Nephron (organoid): Measurements from ENCODE around the gene AGT.
"Not testable (repeated sequence)": the region's sequence is repeated elsewhere in the genome, so short reads cannot be mapped to it uniquely, and the experiment has no call there.

Experiments
- H3K27ac Mint-ChIP-seq, 3 experiments: 2 replicates each; pipeline ENCODE4 v1.8.0; 2020; ENCODE audit warnings: mixed read lengths in 3 of 3, mild to moderate bottlenecking in 2 of 3, moderate library complexity in 1 of 3
- H3K27me3 Mint-ChIP-seq: 2 replicates; pipeline ENCODE4 v1.8.0; 2021; ENCODE audit warnings: low read depth, mild to moderate bottlenecking, moderate library complexity, mixed read lengths
- H3K36me3 Mint-ChIP-seq: 2 replicates; pipeline ENCODE4 v1.8.0; 2020; ENCODE audit warnings: low read depth, mixed read lengths
- H3K4me1 Mint-ChIP-seq: 2 replicates; pipeline ENCODE4 v1.8.0; 2020; ENCODE audit warnings: mixed read lengths
- H3K4me3 Mint-ChIP-seq, 3 experiments: 2 replicates each; pipeline ENCODE4 v1.8.0; 2020; ENCODE audit warnings: mild to moderate bottlenecking in 3 of 3, mixed read lengths in 3 of 3, moderate library complexity in 2 of 3
- H3K9me3 Mint-ChIP-seq: 2 replicates; pipeline ENCODE4 v1.8.0; 2020; ENCODE audit warnings: mixed read lengths
- CTCF ChIP-seq, 3 experiments: fragments of 200-600 bp; sonication (generic); IDR thresholded peaks; one replicate each; pipeline ENCODE4 v1.5.0; 2021; ENCODE audit warnings: antibody characterized with exemption in 3 of 3; ENCODE audit not compliant: unreplicated experiment in 3 of 3

The AGT gene

GRCh38 chr1:230728710-230729392 is 14.9 kb upstream of the AGT start:
- no peaks in the 10 kb centered on the region for H3K27me3 Mint-ChIP-seq
- H3K9me3 Mint-ChIP-seq = peaks cover 3% of the 10 kb centered on the region
- H3K36me3 Mint-ChIP-seq = no peaks in the 10 kb centered on the region
- peak overlapping the region; percentile 13 to 77 (median 76) for H3K27ac Mint-ChIP-seq
- H3K4me1 Mint-ChIP-seq = peaks cover 53% of the 10 kb centered on the region
- H3K4me3 Mint-ChIP-seq = peak overlapping the region in 1 of 3 experiments; percentile 10
- no peak for TF ChIP-seq CTCF (IDR thresholded peaks at IDR 0.05; ENCODE audit: unreplicated experiment in 3 of 3)

GRCh38 chr1:230725256-230726012 is 11.5 kb upstream of the AGT start:
- H3K4me3 Mint-ChIP-seq = no peak overlapping the region

GRCh38 chr1:230721849-230722522 is 8.1 kb upstream of the AGT start:
- not testable (repeated sequence) for H3K27ac Mint-ChIP-seq, H3K4me3 Mint-ChIP-seq, H3K36me3 Mint-ChIP-seq, H3K27me3 Mint-ChIP-seq
- peaks cover 19% of the 10 kb centered on the region for H3K4me1 Mint-ChIP-seq
- peaks cover 14% of the 10 kb centered on the region for H3K9me3 Mint-ChIP-seq

More at GRCh38 chr1:230725256-230726012, 11.5 kb upstream of the AGT start:
- TF ChIP-seq CTCF (IDR thresholded peaks at IDR 0.05; ENCODE audit: unreplicated experiment in 3 of 3) = no peak
- Mint-ChIP-seq H3K9me3 (peaks cover 14% of the 10 kb centered on the region), H3K36me3 (peaks cover 5% of the 10 kb centered on the region), H3K27me3 (no peaks in the 10 kb centered on the region), H3K27ac (peak overlapping the region; percentile 35 to 88 (median 79)), H3K4me1 (peaks cover 44% of the 10 kb centered on the region)

DNA sequence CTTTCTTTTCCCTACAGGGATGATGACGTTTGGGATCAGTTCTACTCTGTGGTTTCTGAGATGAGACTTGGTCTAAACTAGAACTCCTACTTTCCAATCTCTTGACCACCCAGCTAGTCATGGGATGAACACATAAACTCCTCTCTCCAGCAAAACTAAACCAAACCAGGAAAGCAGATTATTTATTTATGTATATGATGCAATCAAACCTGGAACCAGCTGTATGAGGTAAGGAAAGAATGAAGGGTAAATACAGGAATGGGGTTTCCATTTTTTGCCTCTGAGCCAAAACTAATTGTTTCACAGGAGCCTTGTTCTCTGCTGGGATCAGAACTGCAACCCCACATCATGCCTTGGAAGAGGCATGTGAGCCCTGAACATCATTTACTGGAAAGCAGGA is 3.3 kb upstream of the AGT start:
- Mint-ChIP-seq H3K4me3 (no peak overlapping the region), H3K27ac (no peak overlapping the region), H3K9me3 (peaks cover 16% of the 10 kb centered on the region), H3K27me3 (no peaks in the 10 kb centered on the region), H3K4me1 (peaks cover 20% of the 10 kb centered on the region), H3K36me3 (peaks cover 8% of the 10 kb centered on the region)
- no peak for TF ChIP-seq CTCF (IDR thresholded peaks at IDR 0.05; ENCODE audit: unreplicated experiment in 3 of 3)

- peaks cover 20% of the 10 kb centered on the region for H3K4me1 Mint-ChIP-seq
These were observed 2.5 kb upstream of the AGT start for GRCh38 chr1:230716453-230716852.

GRCh38 chr1:230715510-230715909 is 1.6 kb upstream of the AGT start:
- Mint-ChIP-seq H3K4me3 (no peak overlapping the region), H3K36me3 (peaks cover 3% of the 10 kb centered on the region), H3K9me3 (peaks cover 10% of the 10 kb centered on the region), H3K4me1 (peaks cover 20% of the 10 kb centered on the region), H3K27ac (no peak overlapping the region), H3K27me3 (no peaks in the 10 kb centered on the region)
- no peak for TF ChIP-seq CTCF (IDR thresholded peaks at IDR 0.05; ENCODE audit: unreplicated experiment in 3 of 3)

More at GRCh38 chr1:230716453-230716852, 2.5 kb upstream of the AGT start:
- H3K4me3 Mint-ChIP-seq, H3K27me3 Mint-ChIP-seq, H3K36me3 Mint-ChIP-seq: not testable (repeated sequence)
- H3K27ac Mint-ChIP-seq = peak overlapping the region in 1 of 3 experiments; percentile 38
- peaks cover 13% of the 10 kb centered on the region for H3K9me3 Mint-ChIP-seq
